Fibroblast of skin of scalp (primary cell): ENCODE data around the gene TRPC4AP.

ENCODE experiments used
- DNase-seq: peaks from one replicate; pipeline ENCODE4 v3.0.0-alpha.2; 2013

Gene TRPC4AP

GRCh38 chr20:34967421-34967820, 125.2 kb downstream of the TRPC4AP start:
- DNase-seq, result no peak

DNA sequence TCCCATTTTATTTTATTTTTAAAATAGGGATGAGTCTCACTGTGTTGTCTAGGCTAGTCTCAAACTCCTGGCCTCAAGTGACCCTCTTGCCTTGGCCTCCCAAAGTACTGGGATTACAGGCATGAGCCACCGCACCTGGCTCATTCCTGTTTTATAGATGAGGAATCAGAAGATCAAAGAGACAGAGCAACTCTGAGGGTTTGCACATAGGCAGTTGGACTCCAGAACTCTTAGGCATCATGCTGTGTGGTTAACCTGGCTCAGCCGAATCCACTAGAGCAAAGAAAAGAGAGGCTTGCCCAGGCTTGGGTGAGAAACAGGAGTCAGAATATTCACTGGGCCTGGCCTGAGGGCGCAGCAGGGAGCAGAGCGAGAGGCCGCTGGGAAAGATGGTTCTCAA, 127.6 kb downstream of the TRPC4AP start:
- no peak for DNase-seq

DNA sequence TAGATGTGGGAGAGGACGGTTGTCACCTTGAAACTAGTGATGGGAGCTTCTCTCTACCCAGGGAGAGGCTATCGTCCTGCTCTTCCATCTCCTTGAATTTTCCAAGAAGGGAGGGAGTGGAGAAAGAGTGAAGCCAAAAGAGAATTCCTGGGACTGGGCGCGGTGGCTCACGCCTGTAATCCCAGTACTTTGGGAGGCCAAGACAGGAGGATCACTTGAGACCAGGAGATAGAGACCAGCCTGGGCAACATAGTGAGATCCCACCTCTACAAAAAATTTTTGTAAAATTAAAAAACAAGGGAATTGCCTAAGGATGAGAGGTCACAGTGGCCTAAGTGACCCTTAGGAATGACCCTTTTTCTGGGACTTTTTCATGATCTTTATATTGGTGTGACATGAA, 128.1 kb downstream of the TRPC4AP start:
- DNase-seq, result no peak

DNA sequence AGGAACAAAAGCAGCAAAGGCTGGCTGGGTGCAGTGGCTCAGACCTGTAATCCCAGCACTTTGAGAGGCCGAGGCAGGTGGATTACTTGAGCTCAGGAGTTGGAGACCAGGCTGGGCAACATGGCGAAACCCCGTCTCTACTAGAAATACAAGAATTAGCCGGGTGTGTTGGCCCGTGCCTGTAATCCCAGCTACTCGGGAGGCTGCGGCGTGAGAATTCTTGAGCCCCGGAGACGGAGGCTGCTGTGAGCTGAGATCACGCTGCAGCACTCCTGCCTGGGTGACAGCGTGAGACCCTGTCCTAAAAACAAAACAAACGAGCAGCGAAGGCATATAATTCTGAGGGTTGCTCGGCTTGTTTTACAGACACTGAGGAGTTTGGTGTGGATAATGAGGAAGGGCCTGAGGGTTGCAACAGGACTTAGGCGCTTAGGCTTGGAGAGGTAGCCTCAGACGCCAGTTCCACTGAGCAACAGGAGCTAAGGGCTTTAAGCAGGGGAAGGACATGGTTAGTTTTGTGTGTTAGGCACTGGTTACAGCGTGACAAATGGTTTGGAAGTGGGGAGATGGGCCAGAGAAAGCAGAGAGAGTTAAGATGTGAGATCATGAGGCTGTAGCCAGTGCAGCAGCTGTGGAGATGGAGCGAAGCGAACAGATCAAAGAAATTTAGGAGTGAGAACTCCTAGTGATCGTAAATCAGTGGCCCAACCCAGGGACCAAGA, 135.7 kb downstream of the TRPC4AP start:
- no peak for DNase-seq

- DNase-seq, result no peak
These were observed 136.6 kb downstream of the TRPC4AP start for GRCh38 chr20:34956041-34956458.

- DNase-seq, result peak; percentile 96
These were observed 137.2 kb downstream of the TRPC4AP start, which contains the start of the genes GSS and MYH7B for GRCh38 chr20:34955231-34956040. TSS of gene GSS (minus strand) at chr20:34955806. CDS start at chr20:34951852, 3,954 bp downstream. TSS of gene MYH7B (plus strand) at chr20:34955868. CDS start at chr20:34978006, 22,138 bp downstream.

- peak; percentile 59 for DNase-seq
These were observed 137.7 kb downstream of the TRPC4AP start for GRCh38 chr20:34954904-34955230.

GRCh38 chr20:34953960-34954359, 138.6 kb downstream of the TRPC4AP start:
- DNase-seq, result no peak

DNA sequence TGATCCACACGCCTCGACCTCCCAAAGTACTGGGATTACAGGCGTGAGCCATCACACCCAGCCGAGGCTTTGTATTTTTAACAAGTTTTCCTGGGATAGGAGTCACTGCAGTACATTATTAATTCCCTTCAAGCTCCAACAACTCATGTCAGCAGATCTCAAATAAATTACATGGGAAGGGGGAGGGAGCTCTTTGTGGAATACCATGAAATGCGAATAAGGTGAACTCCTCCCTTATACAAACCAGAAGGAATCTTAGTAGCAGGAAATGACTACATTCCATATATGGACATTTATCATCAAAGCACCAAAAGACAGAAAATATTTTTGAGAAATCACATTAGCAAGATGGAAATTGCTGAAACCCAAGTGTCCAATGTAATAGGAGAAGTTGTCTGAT, 139.9 kb downstream of the TRPC4AP start:
- peak; percentile 63 for DNase-seq
